NCI-H69 (cell line): ENCODE data around the gene TBC1D22A.
"Not testable (repeated sequence)": the region's sequence is repeated elsewhere in the genome, so short reads cannot be mapped to it uniquely, and the experiment has no call there.

Source experiments
- DNase-seq: peaks from one replicate; lab custom pipeline; 2025; lab: John Stamatoyannopoulos, UW

TBC1D22A gene

GRCh38 chr22:46774253-46774979 is 12.0 kb downstream of the TBC1D22A start:
- no peak for DNase-seq

- no peak for DNase-seq
Observed at GRCh38 chr22:46774980-46775849, 12.8 kb downstream of the TBC1D22A start.

GRCh38 chr22:46775850-46776826 is 13.7 kb downstream of the TBC1D22A start:
- DNase-seq = peak; percentile 40

- DNase-seq = no peak
Observed at GRCh38 chr22:46776876-46777608, 14.6 kb downstream of the TBC1D22A start.

GRCh38 chr22:46777609-46777970 is 15.1 kb downstream of the TBC1D22A start:
- peak; percentile 73 for DNase-seq

- no peak for DNase-seq
Observed at GRCh38 chr22:46779023-46779422, 16.6 kb downstream of the TBC1D22A start.

GRCh38 chr22:46779651-46780050 is 17.2 kb downstream of the TBC1D22A start:
- no peak for DNase-seq

GRCh38 chr22:46780453-46780852 is 18.0 kb downstream of the TBC1D22A start:
- no peak for DNase-seq

- DNase-seq = no peak
Observed at GRCh38 chr22:46781291-46781690, 18.8 kb downstream of the TBC1D22A start.

- not testable (repeated sequence) for DNase-seq
Observed at GRCh38 chr22:46782200-46782599, 19.8 kb downstream of the TBC1D22A start.

GRCh38 chr22:46783721-46784120 is 21.3 kb downstream of the TBC1D22A start:
- no peak for DNase-seq

GRCh38 chr22:46788441-46789172 is 26.2 kb downstream of the TBC1D22A start:
- DNase-seq = no peak

- no peak for DNase-seq
Observed at GRCh38 chr22:46789992-46790391, 27.5 kb downstream of the TBC1D22A start.

GRCh38 chr22:46791201-46791731 is 28.8 kb downstream of the TBC1D22A start:
- DNase-seq = peak; percentile 31

- DNase-seq = no peak
Observed at GRCh38 chr22:46792061-46792796, 29.8 kb downstream of the TBC1D22A start.

- DNase-seq = no peak
Observed at GRCh38 chr22:46792841-46793261, 30.4 kb downstream of the TBC1D22A start.

GRCh38 chr22:46793497-46793896 is 31.0 kb downstream of the TBC1D22A start:
- DNase-seq = no peak

GRCh38 chr22:46794067-46794466 is 31.6 kb downstream of the TBC1D22A start:
- no peak for DNase-seq

GRCh38 chr22:46794491-46794890 is 32.0 kb downstream of the TBC1D22A start:
- no peak for DNase-seq

- no peak for DNase-seq
Observed at GRCh38 chr22:46795140-46795539, 32.7 kb downstream of the TBC1D22A start.
